HepG2 (cell line): Measurements from ENCODE around the gene ERFL. TPM values are rescaled to one million over a fixed set of nuclear protein-coding genes. Genes with fewer than 3 reads are reported as not detected.

ENCODE experiments used
- ATAC-seq: fragments of 200-7000 bp; cut with Tn5 transposase; 3 replicates; pipeline ENCODE4 v1.9.1; 2020; ENCODE audit warnings: mild to moderate bottlenecking, moderate library complexity
- BruUV-seq: library from RNA; stranded (reverse); fragments of 400-500 nt; replicated peaks from 2 replicates; lab custom pipeline; 2021; lab: Mats Ljungman, UMichigan
- CTCF ChIA-PET: fragments of 300-600 bp; formaldehyde crosslinking; extraction: SDS; loops from one replicate; lab custom pipeline; 2021; ENCODE audit warnings: low total read pairs, inconsistent platforms, low intra/inter-chr PET ratio; lab: Yijun Ruan, JAX
- POLR2A ChIA-PET: fragments of 350-600 bp; sonication (Branson Sonifier 250); formaldehyde crosslinking; loops from one replicate; lab custom pipeline; 2020; ENCODE audit warnings: antibody characterized with exemption, inconsistent platforms; lab: Yijun Ruan, JAX
- DNase-seq: peaks from one replicate; pipeline ENCODE4 v3.0.0-alpha.2; 2015; ENCODE audit warnings: low spot score
- FAIRE-seq: peaks from 3 replicates; lab custom pipeline; 2011; peaks lifted over from hg19 to GRCh38; lab: Jason Lieb, UNC
- H2AFZ ChIP-seq: one replicate; pipeline ENCODE4 v1.6.1; 2011; ENCODE audit warnings: low read length, inconsistent platforms
- H3K27ac ChIP-seq: fragments of 300-600 bp; 3 replicates; pipeline ENCODE4 v1.8.0; 2011; ENCODE audit warnings: mixed run types, mild to moderate bottlenecking, mixed read lengths, low read length, inconsistent platforms; ENCODE audit not compliant: insufficient read depth; ENCODE audit errors: extremely low read length
- H3K27me3 ChIP-seq, 2 experiments: fragments of 200-600 bp in 1 of 2; 2 replicates in 1 of 2; 3 replicates in 1 of 2; pipeline versions ENCODE4 v1.6.0 to v1.8.0; 2011; ENCODE audit warnings: low read length in 2 of 2, mild to moderate bottlenecking in 2 of 2, moderate library complexity in 2 of 2, inconsistent platforms in 1 of 2; ENCODE audit not compliant: insufficient read depth in 2 of 2, control insufficient read depth in 1 of 2
- H3K36me3 ChIP-seq, 2 experiments: fragments of 200-600 bp in 1 of 2; replicated peaks in 1 of 2; 2 replicates in 1 of 2; 3 replicates in 1 of 2; pipeline versions ENCODE4 v1.5.1 to v1.8.0; 2011; ENCODE audit warnings: low read length in 2 of 2, inconsistent platforms in 1 of 2; ENCODE audit not compliant: insufficient read depth in 2 of 2, control insufficient read depth in 1 of 2
- H3K4me1 ChIP-seq: 2 replicates; pipeline ENCODE4 v1.5.1; 2012; ENCODE audit warnings: low read length, inconsistent platforms; ENCODE audit not compliant: insufficient read depth
- H3K4me2 ChIP-seq: 2 replicates; pipeline ENCODE4 v1.6.0; 2011; ENCODE audit warnings: low read depth, low read length, inconsistent platforms
- H3K4me3 ChIP-seq, 3 experiments: fragments of 200-600 bp in 1 of 3; sonication (generic), shearing (Covaris generic) in 1 of 3; replicated peaks in 1 of 3; 2 replicates each; pipeline ENCODE4 v1.5.1; 2011 to 2016; ENCODE audit warnings: low read length in 3 of 3, inconsistent platforms in 2 of 3, low read depth in 2 of 3, mild to moderate bottlenecking in 2 of 3, control low read depth in 1 of 3, mixed read lengths in 1 of 3; ENCODE audit not compliant: insufficient read depth in 1 of 3
- H3K79me2 ChIP-seq: one replicate; pipeline ENCODE4 v1.6.1; 2011; ENCODE audit warnings: low read length, inconsistent platforms; ENCODE audit not compliant: insufficient read depth
- H3K9ac ChIP-seq: 2 replicates; pipeline ENCODE4 v1.6.0; 2011; ENCODE audit warnings: mild to moderate bottlenecking, low read depth, low read length, inconsistent platforms; ENCODE audit not compliant: insufficient read depth
- H3K9me3 ChIP-seq: 2 replicates; pipeline ENCODE4 v1.5.1; 2012; ENCODE audit warnings: mild to moderate bottlenecking, low read length
- H4K20me1 ChIP-seq: 2 replicates; pipeline ENCODE4 v1.6.0; 2011; ENCODE audit warnings: inconsistent platforms, mild to moderate bottlenecking, low read length, moderate library complexity; ENCODE audit not compliant: insufficient read depth
- AGO2 ChIP-seq: fragments of 200-400 bp; formaldehyde crosslinking; optimal IDR thresholded peaks from 2 replicates; pipeline ENCODE3; 2017; ENCODE audit warnings: mild to moderate bottlenecking, low read depth, low read length, moderate library complexity
- CCAR2 ChIP-seq: fragments of 200-400 bp; formaldehyde crosslinking; optimal IDR thresholded peaks from 2 replicates; pipeline ENCODE3; 2018; ENCODE audit warnings: low read depth, mild to moderate bottlenecking, low read length, moderate library complexity
- CENPT ChIP-seq: sonication (generic); formaldehyde crosslinking; IDR thresholded peaks from 2 replicates; pipeline ENCODE4 v1.8.0; 2022; ENCODE audit warnings: low read depth, mild to moderate bottlenecking, moderate library complexity, missing genetic modification reagents
- DMAP1 ChIP-seq: IDR thresholded peaks from 2 replicates; pipeline ENCODE4 v1.6.1; 2016
- FOXK2 ChIP-seq: fragments of 450-650 bp; IDR thresholded peaks from 2 replicates; pipeline ENCODE4 v1.6.1; 2016
- KDM5A ChIP-seq: fragments of 200-600 bp; sonication (generic); IDR thresholded peaks from 2 replicates; pipeline ENCODE4 v1.7.0; 2018; ENCODE audit warnings: antibody characterized with exemption, mild to moderate bottlenecking, low read length, borderline replicate concordance
- PAX8 ChIP-seq: sonication (generic); formaldehyde crosslinking; IDR thresholded peaks from 2 replicates; pipeline ENCODE4 v1.8.0; 2022; ENCODE audit warnings: mild to moderate bottlenecking, missing genetic modification reagents, borderline replicate concordance
- PLSCR1 ChIP-seq: sonication (generic); formaldehyde crosslinking; IDR thresholded peaks from 2 replicates; pipeline ENCODE4 v1.5.0; 2020; ENCODE audit warnings: missing genetic modification reagents, mild to moderate bottlenecking, borderline replicate concordance
- POLR2AphosphoS5 ChIP-seq: IDR thresholded peaks from 2 replicates; pipeline ENCODE4 v1.6.1; 2012; ENCODE audit warnings: low read depth, low read length
- RFX3 ChIP-seq: IDR thresholded peaks from 2 replicates; pipeline ENCODE4 v1.6.1; 2016; ENCODE audit warnings: missing biosample characterization, missing genetic modification reagents
- SNAPC2 ChIP-seq: sonication (generic); formaldehyde crosslinking; IDR thresholded peaks from 2 replicates; pipeline ENCODE4 v1.8.1; 2022; ENCODE audit warnings: mild to moderate bottlenecking, missing genetic modification reagents
- TARDBP ChIP-seq: sonication (generic); formaldehyde crosslinking; IDR thresholded peaks from 2 replicates; pipeline ENCODE4 v1.8.0; 2022; ENCODE audit warnings: mild to moderate bottlenecking, missing genetic modification reagents
- ZBTB7B ChIP-seq: sonication (generic); formaldehyde crosslinking; IDR thresholded peaks from 2 replicates; pipeline ENCODE4 v1.4.0; 2020; ENCODE audit warnings: missing genetic modification reagents
- ZEB1 ChIP-seq: IDR thresholded peaks from 2 replicates; pipeline ENCODE4 v1.6.1; 2012; ENCODE audit warnings: mild to moderate bottlenecking, low read depth, inconsistent platforms; ENCODE audit not compliant: insufficient replicate concordance
- ZNF124 ChIP-seq: sonication (generic); formaldehyde crosslinking; IDR thresholded peaks from 2 replicates; pipeline ENCODE4 v1.4.0; 2020; ENCODE audit warnings: missing genetic modification reagents
- ZNF326 ChIP-seq: sonication (generic); formaldehyde crosslinking; IDR thresholded peaks from 2 replicates; pipeline ENCODE4 v1.4.0; 2020; ENCODE audit warnings: missing genetic modification reagents, borderline replicate concordance
- ZNF414 ChIP-seq: sonication (generic); formaldehyde crosslinking; IDR thresholded peaks from 2 replicates; pipeline ENCODE4 v1.5.0; 2020; ENCODE audit warnings: missing genetic modification reagents
- ZNF691 ChIP-seq: sonication (generic); formaldehyde crosslinking; IDR thresholded peaks from 2 replicates; pipeline ENCODE4 v1.4.0; 2020; ENCODE audit warnings: missing genetic modification reagents, low read depth, mild to moderate bottlenecking, borderline replicate concordance
- ZNF768 ChIP-seq: sonication (generic); formaldehyde crosslinking; IDR thresholded peaks from 2 replicates; pipeline ENCODE4 v1.4.0; 2020; ENCODE audit warnings: missing genetic modification reagents
- ZNF782 ChIP-seq: sonication (generic); formaldehyde crosslinking; IDR thresholded peaks from 2 replicates; pipeline ENCODE4 v1.4.0; 2020; ENCODE audit warnings: missing genetic modification reagents, mild to moderate bottlenecking, borderline replicate concordance
- WGBS: methylation state at CpG from one replicate; pipeline ENCODE4 v1.1.6; 2017; ENCODE audit warnings: low lambda C conversion rate; 5-methylcytosine and 5-hydroxymethylcytosine counted together
- in situ Hi-C: cut with HindIII; loops from 2 replicates; pipeline ENCODE4 v1.10.0; 2017; ENCODE audit warnings: low pct_unique_long_range_greater_than_20kb; ENCODE audit not compliant: extremely low pct_ligation_motif_present
- intact Hi-C: fragments of 100-400 bp; cut with micrococcal nuclease; formaldehyde crosslinking; loops from one replicate; pipeline ENCODE4 v1.10.0; 2022; ENCODE audit not compliant: unreplicated experiment
- polyA plus RNA-seq, 8 experiments: library from polyadenylated mRNA; depleted of rRNA in 3 of 8; stranded (reverse) in 7 of 8; unstranded in 1 of 8; fragments of >200 nt; fragmentation: Illumina TruSeq in 4 of 8; extraction: Trizol in 4 of 8; gene quantifications; 2 replicates each; pipeline versions ENCODE4 v1.2.1 to v1.2.3, GENCODE V29; 2011 to 2016; ENCODE audit warnings: low read depth in 4 of 8, missing spikeins in 1 of 8, mixed read lengths in 1 of 8; ENCODE audit not compliant: insufficient read depth in 1 of 8
- total RNA-seq, 5 experiments: library from RNA; depleted of rRNA; stranded (reverse); fragments of >200 nt; fragmentation: Illumina TruSeq; extraction: Trizol; gene quantifications; 2 replicates each; pipeline ENCODE4 v1.2.3, GENCODE V29; 2016; ENCODE audit warnings: low read depth in 1 of 5
- TF ChIP-seq, protein P1 (sequence below): sonication (generic); formaldehyde crosslinking; conservative IDR thresholded peaks from 2 replicates; pipeline ENCODE4 v1.4.0; 2020; ENCODE audit warnings: missing genetic modification reagents

Gene ERFL
- total and polyA plus RNA-seq, 2 of the 13 experiments (the other 11 are each of a cell fraction or from before 2014, with no cell fraction given), result not detected

GRCh38 chr19:41910992-41911888, 17.0 kb downstream of the ERFL start:
- BruUV-seq, result TSS peak; percentile 38
- Histone ChIP-seq H3K9ac (no peak overlapping the region), H3K4me1 (no peaks in the 10 kb centered on the region), H3K36me3 (peaks cover 2 to 8% of the 10 kb centered on the region in 2 experiments; a peak in 3 of 5 replicates), H2AFZ (no peak overlapping the region), H3K9me3 (no peaks in the 10 kb centered on the region), H3K79me2 (no peaks in the 10 kb centered on the region), H3K4me3 (no peak overlapping the region), H3K4me2 (no peak overlapping the region), H3K27ac (no peak overlapping the region), H3K27me3 (peaks cover 10 to 32% of the 10 kb centered on the region in 2 experiments), H4K20me1 (no peaks in the 10 kb centered on the region)
- intact Hi-C loops, result no loop called here
- ChIA-PET POLR2A (interaction anchor here (1.4 kb wide), 1 partner anchor 51 kb away, joined by 3 read pairs; the partner anchor contains the start of gene RPS19), CTCF (no interaction called here)
- ATAC-seq (no peak), DNase-seq (no peak), FAIRE-seq (no peak)
- WGBS, result 69% methylated on average over 13 of the region's 13 CpGs
- in situ Hi-C loops, result no loop called here
- peak; percentile 9; the same call in 1 of the 2 replicates for TF ChIP-seq POLR2AphosphoS5
- TF ChIP-seq TARDBP (CRISPR knock-in tag), result no peak
- TF ChIP-seq KDM5A, result no peak
- TF ChIP-seq, protein P1, sequence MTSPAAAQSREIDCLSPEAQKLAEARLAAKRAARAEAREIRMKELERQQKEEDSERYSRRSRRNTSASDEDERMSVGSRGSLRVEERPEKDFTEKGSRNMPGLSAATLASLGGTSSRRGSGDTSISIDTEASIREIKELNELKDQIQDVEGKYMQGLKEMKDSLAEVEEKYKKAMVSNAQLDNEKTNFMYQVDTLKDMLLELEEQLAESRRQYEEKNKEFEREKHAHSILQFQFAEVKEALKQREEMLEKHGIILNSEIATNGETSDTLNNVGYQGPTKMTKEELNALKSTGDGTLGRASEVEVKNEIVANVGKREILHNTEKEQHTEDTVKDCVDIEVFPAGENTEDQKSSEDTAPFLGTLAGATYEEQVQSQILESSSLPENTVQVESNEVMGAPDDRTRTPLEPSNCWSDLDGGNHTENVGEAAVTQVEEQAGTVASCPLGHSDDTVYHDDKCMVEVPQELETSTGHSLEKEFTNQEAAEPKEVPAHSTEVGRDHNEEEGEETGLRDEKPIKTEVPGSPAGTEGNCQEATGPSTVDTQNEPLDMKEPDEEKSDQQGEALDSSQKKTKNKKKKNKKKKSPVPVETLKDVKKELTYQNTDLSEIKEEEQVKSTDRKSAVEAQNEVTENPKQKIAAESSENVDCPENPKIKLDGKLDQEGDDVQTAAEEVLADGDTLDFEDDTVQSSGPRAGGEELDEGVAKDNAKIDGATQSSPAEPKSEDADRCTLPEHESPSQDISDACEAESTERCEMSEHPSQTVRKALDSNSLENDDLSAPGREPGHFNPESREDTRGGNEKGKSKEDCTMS, result no peak
- no peak for TF ChIP-seq FOXK2
- no peak for TF ChIP-seq ZNF326 (CRISPR knock-in tag)
- no peak for TF ChIP-seq ZNF691 (CRISPR knock-in tag)
- peak; percentile 98 for TF ChIP-seq ZNF768 (CRISPR knock-in tag)
- TF ChIP-seq ZBTB7B (CRISPR knock-in tag), result no peak
- TF ChIP-seq SNAPC2 (CRISPR knock-in tag), result no peak
- no peak for TF ChIP-seq DMAP1 (CRISPR knock-in tag)
- no peak for TF ChIP-seq CENPT (CRISPR knock-in tag)
- peak; percentile 81 for TF ChIP-seq CCAR2
- TF ChIP-seq ZNF124 (CRISPR knock-in tag), result no peak
- peak; percentile 12 for TF ChIP-seq AGO2
- no peak for TF ChIP-seq PLSCR1 (CRISPR knock-in tag)
- no peak for TF ChIP-seq PAX8 (CRISPR knock-in tag)
- TF ChIP-seq ZEB1, result no peak
- TF ChIP-seq ZNF414 (CRISPR knock-in tag), result no peak
- TF ChIP-seq ZNF782 (CRISPR knock-in tag), result no peak
- TF ChIP-seq RFX3 (CRISPR knock-in tag), result no peak
